Panc1 (cell line): ENCODE results near the gene SPTBN1. TPM values are rescaled to one million over a fixed set of nuclear protein-coding genes. Genes with fewer than 3 reads are reported as not detected.

Source experiments
- ATAC-seq: fragments of 200-7000 bp; cut with Tn5 transposase; 2 replicates; pipeline ENCODE4 v1.9.1; 2020; ENCODE audit warnings: mild to moderate bottlenecking, moderate library complexity
- BruUV-seq: library from RNA; stranded (reverse); fragments of 400-500 nt; replicated peaks from 2 replicates; lab custom pipeline; 2021; lab: Mats Ljungman, UMichigan
- CTCF ChIA-PET: fragments of 300-600 bp; sonication (Branson Sonifier 250); formaldehyde crosslinking; loops from one replicate; lab custom pipeline; 2022; ENCODE audit warnings: antibody characterized with exemption; lab: Charles Lee
- POLR2A ChIA-PET: fragments of 300-600 bp; sonication (Branson Sonifier 250); formaldehyde crosslinking; loops from one replicate; lab custom pipeline; 2022; ENCODE audit warnings: antibody characterized with exemption; lab: Charles Lee
- DNase-seq: peaks from one replicate; pipeline ENCODE4 v3.0.0-alpha.2; 2010; ENCODE audit warnings: low read depth, low spot score
- H3K27ac ChIP-seq: 2 replicates; pipeline ENCODE4 v1.5.1; 2011; ENCODE audit warnings: mild to moderate bottlenecking, low read length, inconsistent platforms
- H3K27me3 ChIP-seq: fragments of 200-500 bp; sonication (Bioruptor generic); 2 replicates; pipeline ENCODE4 v1.6.0; 2014; ENCODE audit warnings: low read length, inconsistent platforms; ENCODE audit not compliant: control insufficient read depth, insufficient read depth
- H3K36me3 ChIP-seq: fragments of 200-500 bp; sonication (Bioruptor generic); 2 replicates; pipeline ENCODE4 v1.5.1; 2014; ENCODE audit warnings: inconsistent platforms, mild to moderate bottlenecking, low read length, moderate library complexity; ENCODE audit not compliant: control insufficient read depth, insufficient read depth
- H3K4me1 ChIP-seq: 2 replicates; pipeline ENCODE4 v1.5.1; 2011; ENCODE audit warnings: inconsistent platforms, mild to moderate bottlenecking, low read length, moderate library complexity; ENCODE audit not compliant: control insufficient read depth, insufficient read depth
- H3K4me3 ChIP-seq, 2 experiments: 2 replicates each; pipeline ENCODE4 v1.5.1; 2011 to 2012; ENCODE audit warnings: low read depth in 2 of 2, low read length in 2 of 2, mild to moderate bottlenecking in 2 of 2, inconsistent platforms in 1 of 2, moderate library complexity in 1 of 2
- H3K9me3 ChIP-seq: fragments of 200-500 bp; sonication (Bioruptor generic); 2 replicates; pipeline ENCODE4 v1.5.1; 2014; ENCODE audit warnings: low read depth, mild to moderate bottlenecking, inconsistent platforms, low read length, moderate library complexity; ENCODE audit not compliant: control insufficient read depth, insufficient read depth
- CTCF ChIP-seq: fragments of 450-650 bp; IDR thresholded peaks from 2 replicates; pipeline ENCODE4 v1.5.1; 2017; ENCODE audit warnings: mild to moderate bottlenecking
- POLR2AphosphoS5 ChIP-seq: IDR thresholded peaks from 2 replicates; pipeline ENCODE4 v1.6.1; 2012; ENCODE audit warnings: mild to moderate bottlenecking, low read depth, low read length, moderate library complexity
- REST ChIP-seq, 2 experiments: IDR thresholded peaks; 2 replicates each; pipeline ENCODE4 v1.6.1; 2011 to 2012; ENCODE audit warnings: low read depth in 2 of 2, control low read depth in 1 of 2, low read length in 1 of 2, mild to moderate bottlenecking in 1 of 2, moderate library complexity in 1 of 2; ENCODE audit not compliant: insufficient read depth in 1 of 2
- SIN3A ChIP-seq: IDR thresholded peaks from 2 replicates; pipeline ENCODE4 v1.6.1; 2012; ENCODE audit warnings: low read depth, mild to moderate bottlenecking, low read length, moderate library complexity, borderline replicate concordance; ENCODE audit not compliant: insufficient read depth
- TCF7L2 ChIP-seq: IDR thresholded peaks from 2 replicates; pipeline ENCODE4 v1.6.1; 2011; ENCODE audit warnings: mild to moderate bottlenecking, low read depth, low read length, inconsistent platforms
- in situ Hi-C: cut with HindIII; loops from 2 replicates; pipeline ENCODE4 v1.10.0; 2016; ENCODE audit warnings: low sequenced_read_pairs, low pct_unique_long_range_greater_than_20kb
- intact Hi-C: fragments of 100-400 bp; cut with micrococcal nuclease; formaldehyde crosslinking; loops from one replicate; pipeline ENCODE4 v1.10.0; 2022; ENCODE audit not compliant: unreplicated experiment
- total RNA-seq: library from RNA; stranded (reverse); gene quantifications from one replicate; pipeline ENCODE4 v1.2.1, GENCODE V29; 2021; ENCODE audit not compliant: unreplicated experiment

SPTBN1 gene
- total RNA-seq, 1 experiment from 2014 or later = 169 TPM

- no peak overlapping the region for H3K27ac ChIP-seq
- no peaks in the 10 kb centered on the region for H3K9me3 ChIP-seq
- BruUV-seq = no TSS peak
- no peak for TF ChIP-seq POLR2AphosphoS5
- no peak for TF ChIP-seq REST (IDR thresholded peaks at IDR 0.05; ENCODE audit: insufficient read depth in 1 of 2, low read depth in 2 of 2, low read length in 1 of 2)
- TF ChIP-seq SIN3A = no peak
- no peak for TF ChIP-seq TCF7L2
- TF ChIP-seq CTCF = no peak
- intact Hi-C loops (no loop called here), in situ Hi-C loops (no loop called here)
- ATAC-seq (no peak), DNase-seq (no peak)
- H3K4me3 ChIP-seq = no peak overlapping the region
- H3K27me3 ChIP-seq = no peaks in the 10 kb centered on the region; the same call in 1 of the 2 replicates
- CTCF ChIA-PET = no interaction called here
- no peaks in the 10 kb centered on the region for H3K4me1 ChIP-seq
- POLR2A ChIA-PET = no interaction called here
- no peaks in the 10 kb centered on the region for H3K36me3 ChIP-seq
Measured at GRCh38 chr2:54439582-54439981, 16.5 kb upstream of the SPTBN1 start.

GRCh38 chr2:54440050-54440449 is 16.1 kb upstream of the SPTBN1 start:
- CTCF ChIA-PET = no interaction called here
- no peak for ATAC-seq
- H3K27me3 ChIP-seq = no peaks in the 10 kb centered on the region; the same call in 1 of the 2 replicates
- H3K4me3 ChIP-seq = no peak overlapping the region
- intact Hi-C loops = no loop called here
- POLR2A ChIA-PET = no interaction called here
- H3K4me1 ChIP-seq = no peaks in the 10 kb centered on the region
- in situ Hi-C loops = no loop called here
- no peaks in the 10 kb centered on the region for H3K36me3 ChIP-seq
- DNase-seq = no peak
- no peaks in the 10 kb centered on the region for H3K9me3 ChIP-seq
- BruUV-seq = no TSS peak
- TF ChIP-seq SIN3A (no peak), POLR2AphosphoS5 (no peak), CTCF (no peak), REST (IDR thresholded peaks at IDR 0.05; ENCODE audit: insufficient read depth in 1 of 2, low read depth in 2 of 2, low read length in 1 of 2) (no peak), TCF7L2 (no peak)
- no peak overlapping the region for H3K27ac ChIP-seq
